ENCODE measurements around the gene DDX25. TPM values are rescaled to one million over a fixed set of nuclear protein-coding genes. Genes with fewer than 3 reads are reported as not detected.

The DDX25 gene
- total RNA-seq, 4 donors from 2014 or later, result not detected

DNA sequence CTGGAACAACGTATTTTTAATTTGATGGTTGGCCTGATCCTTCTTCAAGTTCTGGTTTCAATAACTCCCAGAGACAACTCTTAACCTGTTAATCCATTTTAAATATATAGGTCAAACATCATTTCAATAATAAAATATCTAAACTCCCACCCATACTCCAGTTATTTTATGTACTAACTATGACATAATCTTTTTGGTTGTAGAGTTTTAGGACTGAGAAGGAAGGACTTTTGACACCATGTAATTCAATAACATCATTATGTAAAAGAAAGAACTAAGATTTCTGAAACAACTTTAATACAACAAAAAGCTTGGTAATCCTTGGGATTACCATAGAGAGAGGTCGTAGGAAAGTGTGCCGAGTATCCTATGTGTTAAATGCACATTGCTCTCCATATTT, 73.0 kb downstream of the DDX25 start:
- TF ChIP-seq, protein P1, sequence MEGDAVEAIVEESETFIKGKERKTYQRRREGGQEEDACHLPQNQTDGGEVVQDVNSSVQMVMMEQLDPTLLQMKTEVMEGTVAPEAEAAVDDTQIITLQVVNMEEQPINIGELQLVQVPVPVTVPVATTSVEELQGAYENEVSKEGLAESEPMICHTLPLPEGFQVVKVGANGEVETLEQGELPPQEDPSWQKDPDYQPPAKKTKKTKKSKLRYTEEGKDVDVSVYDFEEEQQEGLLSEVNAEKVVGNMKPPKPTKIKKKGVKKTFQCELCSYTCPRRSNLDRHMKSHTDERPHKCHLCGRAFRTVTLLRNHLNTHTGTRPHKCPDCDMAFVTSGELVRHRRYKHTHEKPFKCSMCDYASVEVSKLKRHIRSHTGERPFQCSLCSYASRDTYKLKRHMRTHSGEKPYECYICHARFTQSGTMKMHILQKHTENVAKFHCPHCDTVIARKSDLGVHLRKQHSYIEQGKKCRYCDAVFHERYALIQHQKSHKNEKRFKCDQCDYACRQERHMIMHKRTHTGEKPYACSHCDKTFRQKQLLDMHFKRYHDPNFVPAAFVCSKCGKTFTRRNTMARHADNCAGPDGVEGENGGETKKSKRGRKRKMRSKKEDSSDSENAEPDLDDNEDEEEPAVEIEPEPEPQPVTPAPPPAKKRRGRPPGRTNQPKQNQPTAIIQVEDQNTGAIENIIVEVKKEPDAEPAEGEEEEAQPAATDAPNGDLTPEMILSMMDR (IDR thresholded peaks at IDR 0.05; ENCODE audit: low read depth), result no peak

DNA sequence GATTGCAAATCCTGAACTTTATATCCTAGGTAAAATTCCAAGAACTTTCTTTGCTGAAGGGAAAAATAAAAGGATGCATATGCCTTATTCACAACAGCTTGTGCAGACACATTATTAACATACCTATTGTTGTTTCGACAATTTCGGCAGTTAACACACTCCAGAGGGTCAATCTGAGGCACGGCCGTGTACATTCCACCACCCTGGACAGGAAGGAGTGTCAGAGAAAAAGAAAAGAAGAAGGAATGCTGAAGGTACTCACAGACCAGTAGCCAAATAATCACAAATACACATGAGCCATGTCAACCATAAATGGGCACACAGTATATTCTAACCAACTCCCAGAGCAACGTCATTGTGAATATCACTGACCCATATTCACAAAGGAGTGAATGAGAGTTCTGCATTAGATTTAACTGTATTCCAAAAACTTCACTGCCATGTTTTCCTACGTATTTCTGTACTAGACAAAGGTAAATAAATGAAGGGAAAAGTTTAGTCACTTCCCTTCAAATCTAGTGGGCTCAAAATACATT, 73.9 kb downstream of the DDX25 start:
- TF ChIP-seq, protein P1 (IDR thresholded peaks at IDR 0.05; ENCODE audit: low read depth), result no peak

Other genes starting within 250 kb of the DDX25 start
- gene ACRV1, start 223.7 kb upstream of the DDX25 start, total RNA-seq, result not detected
- not detected for gene PATE1, start 158.2 kb upstream of the DDX25 start, total RNA-seq
- gene PATE2, start 125.7 kb upstream of the DDX25 start, total RNA-seq, result not detected
- not detected for gene PATE3, start 116.4 kb upstream of the DDX25 start, total RNA-seq
- not detected for gene PATE4, start 71.2 kb upstream of the DDX25 start, total RNA-seq
- gene HYLS1, start 16.8 kb upstream of the DDX25 start, total RNA-seq, result 1 to 10 TPM in 3 of 4 donors, under 1 TPM in 1; 0.94 to 8.6 (median 3.5) TPM
- gene PUS3, start 1.3 kb upstream of the DDX25 start, total RNA-seq, result 10 to 100 TPM in 2 of 4 donors, 1 to 10 TPM in 2; 5.5 to 13.4 (median 8.7) TPM
- not detected for gene VSIG10L2, start 41.5 kb downstream of the DDX25 start, total RNA-seq
- gene CDON, start 158.4 kb downstream of the DDX25 start, total RNA-seq, result 10 to 100 TPM; 16.7 to 30.0 (median 20.3) TPM